GM12873 (cell line): ENCODE data around the gene PML.
A peak's percentile ranks its signal among the peaks of the same experiment; 100 is the strongest.

Experiments
- TF ChIP-seq, protein P1 (sequence below): IDR thresholded peaks from 2 replicates; pipeline ENCODE4 v1.5.1; 2012; ENCODE audit warnings: low read depth, mild to moderate bottlenecking, moderate library complexity, low read length, control low read depth; ENCODE audit not compliant: insufficient read depth; ENCODE audit errors: missing control alignments

The PML gene

DNA sequence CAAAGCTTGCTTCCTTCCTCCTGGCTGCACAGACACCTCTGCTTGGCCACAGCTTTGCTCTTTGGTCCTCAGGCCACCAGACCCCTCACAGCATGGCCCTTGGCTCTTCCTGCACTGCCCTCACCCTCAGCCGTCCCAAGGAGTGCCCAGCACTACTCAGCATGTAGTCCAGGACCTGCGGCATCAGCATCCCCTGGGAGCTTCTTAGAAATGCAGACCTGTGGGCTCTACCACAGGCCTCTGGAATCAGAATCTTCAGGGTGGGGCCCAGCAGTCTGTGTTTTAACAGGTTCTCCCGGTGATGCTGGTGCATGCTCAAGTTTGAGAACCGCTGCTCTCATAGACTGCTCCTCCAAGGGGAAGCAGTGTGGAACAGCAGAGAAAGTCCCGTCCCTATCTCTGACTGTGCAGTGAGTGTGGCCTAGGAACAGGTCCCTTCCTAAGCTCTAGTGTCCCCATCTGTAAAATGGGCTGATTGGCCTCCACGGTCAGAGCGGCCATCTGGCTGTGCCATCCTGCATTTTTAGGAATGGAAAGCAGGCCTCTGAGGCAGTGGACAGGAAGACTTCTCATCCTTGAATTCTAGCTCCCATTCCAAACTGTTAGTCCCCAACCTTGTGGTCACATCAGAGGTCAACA, 51.2 kb downstream of the PML start:
- TF ChIP-seq, protein P1, sequence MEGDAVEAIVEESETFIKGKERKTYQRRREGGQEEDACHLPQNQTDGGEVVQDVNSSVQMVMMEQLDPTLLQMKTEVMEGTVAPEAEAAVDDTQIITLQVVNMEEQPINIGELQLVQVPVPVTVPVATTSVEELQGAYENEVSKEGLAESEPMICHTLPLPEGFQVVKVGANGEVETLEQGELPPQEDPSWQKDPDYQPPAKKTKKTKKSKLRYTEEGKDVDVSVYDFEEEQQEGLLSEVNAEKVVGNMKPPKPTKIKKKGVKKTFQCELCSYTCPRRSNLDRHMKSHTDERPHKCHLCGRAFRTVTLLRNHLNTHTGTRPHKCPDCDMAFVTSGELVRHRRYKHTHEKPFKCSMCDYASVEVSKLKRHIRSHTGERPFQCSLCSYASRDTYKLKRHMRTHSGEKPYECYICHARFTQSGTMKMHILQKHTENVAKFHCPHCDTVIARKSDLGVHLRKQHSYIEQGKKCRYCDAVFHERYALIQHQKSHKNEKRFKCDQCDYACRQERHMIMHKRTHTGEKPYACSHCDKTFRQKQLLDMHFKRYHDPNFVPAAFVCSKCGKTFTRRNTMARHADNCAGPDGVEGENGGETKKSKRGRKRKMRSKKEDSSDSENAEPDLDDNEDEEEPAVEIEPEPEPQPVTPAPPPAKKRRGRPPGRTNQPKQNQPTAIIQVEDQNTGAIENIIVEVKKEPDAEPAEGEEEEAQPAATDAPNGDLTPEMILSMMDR: no peak

DNA sequence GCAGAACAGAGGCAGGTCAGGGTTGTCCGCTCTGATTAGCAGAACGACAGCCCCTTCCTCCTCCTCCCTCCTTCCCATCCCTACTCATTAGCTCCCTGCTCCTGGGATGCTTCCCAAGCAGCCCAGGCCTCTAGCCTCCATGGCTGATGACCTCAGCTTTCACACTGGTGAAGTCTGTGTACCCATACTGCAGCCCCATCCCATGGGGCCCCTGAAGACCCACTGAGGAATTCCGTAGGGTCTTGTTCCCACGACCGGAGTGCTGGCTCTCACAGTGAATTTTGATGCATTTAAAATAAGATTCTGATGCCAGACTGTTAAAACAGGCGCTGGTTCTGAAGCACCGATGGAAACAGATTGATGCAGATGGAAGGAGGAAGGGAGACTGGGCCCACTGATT, 51.8 kb downstream of the PML start:
- TF ChIP-seq, protein P1: no peak

DNA sequence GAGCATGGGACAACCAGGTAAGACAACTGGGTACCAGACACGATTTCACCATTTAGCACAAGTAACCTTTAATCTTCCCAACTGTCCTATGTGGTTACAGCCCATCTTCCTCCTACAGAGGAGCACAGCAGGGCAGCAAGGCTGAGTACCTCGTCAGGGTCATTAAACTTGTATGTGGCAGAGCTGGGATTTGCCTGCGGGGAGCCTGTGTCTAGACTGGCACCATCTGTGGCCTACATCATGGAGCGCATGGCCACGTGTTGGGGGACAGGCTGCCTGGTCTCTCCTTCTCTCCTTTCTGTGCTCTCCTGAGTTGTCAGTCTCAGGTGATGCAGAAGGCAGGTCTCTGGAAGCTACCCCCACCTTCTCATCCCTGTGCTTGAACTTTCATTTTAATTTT, 55.6 kb downstream of the PML start:
- TF ChIP-seq, protein P1: no peak

DNA sequence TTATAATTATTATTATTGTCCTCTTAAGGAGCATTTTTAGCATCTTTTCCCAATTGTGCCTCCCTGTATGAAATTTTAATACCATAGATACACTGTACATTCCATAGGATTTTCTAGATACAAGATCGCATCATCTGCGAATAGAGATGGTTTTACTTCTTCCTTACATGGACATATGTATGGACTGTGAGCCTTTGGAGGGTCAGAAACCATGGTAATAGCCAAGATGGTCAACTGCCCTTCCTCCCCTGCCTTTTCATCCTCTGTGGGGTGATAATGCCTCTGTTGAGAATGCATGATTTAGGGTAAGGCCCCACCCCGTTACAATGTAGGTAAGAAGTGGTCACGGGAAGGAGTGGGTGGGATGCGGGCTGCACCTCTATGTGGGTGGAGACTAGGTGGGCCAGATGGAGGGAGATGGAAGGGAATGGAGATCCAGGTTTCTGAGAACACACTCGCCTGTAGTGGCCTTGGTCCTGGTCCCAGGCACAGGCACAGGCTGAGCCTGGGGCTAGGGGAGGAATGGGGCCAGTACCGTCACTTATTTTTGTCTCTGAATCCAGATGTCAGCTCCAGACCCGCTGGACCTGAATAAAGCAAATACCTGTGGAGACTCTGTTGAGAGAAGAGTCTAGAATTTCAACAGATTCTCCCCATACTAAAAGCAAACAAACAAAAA, 56.2 kb downstream of the PML start:
- TF ChIP-seq, protein P1: no peak

DNA sequence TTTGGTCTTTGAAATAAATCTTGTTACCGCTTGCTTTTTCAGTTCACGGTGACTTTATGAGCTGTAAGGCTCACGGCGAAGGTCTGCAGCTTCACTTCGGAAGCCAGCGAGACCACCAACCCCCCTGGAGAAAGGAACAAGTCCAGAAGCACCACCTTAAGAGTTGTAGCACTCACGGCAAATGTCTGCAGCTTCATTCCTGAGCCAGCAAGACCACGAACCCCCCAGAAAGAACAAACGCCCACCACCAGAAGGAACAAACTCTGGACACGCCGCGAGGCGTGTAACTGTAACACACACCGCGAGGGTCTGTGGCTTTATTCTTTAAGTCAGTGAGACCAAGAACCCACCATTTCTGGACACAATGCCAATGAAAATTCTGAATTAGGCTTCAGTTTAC, 59.0 kb downstream of the PML start:
- TF ChIP-seq, protein P1: no peak

DNA sequence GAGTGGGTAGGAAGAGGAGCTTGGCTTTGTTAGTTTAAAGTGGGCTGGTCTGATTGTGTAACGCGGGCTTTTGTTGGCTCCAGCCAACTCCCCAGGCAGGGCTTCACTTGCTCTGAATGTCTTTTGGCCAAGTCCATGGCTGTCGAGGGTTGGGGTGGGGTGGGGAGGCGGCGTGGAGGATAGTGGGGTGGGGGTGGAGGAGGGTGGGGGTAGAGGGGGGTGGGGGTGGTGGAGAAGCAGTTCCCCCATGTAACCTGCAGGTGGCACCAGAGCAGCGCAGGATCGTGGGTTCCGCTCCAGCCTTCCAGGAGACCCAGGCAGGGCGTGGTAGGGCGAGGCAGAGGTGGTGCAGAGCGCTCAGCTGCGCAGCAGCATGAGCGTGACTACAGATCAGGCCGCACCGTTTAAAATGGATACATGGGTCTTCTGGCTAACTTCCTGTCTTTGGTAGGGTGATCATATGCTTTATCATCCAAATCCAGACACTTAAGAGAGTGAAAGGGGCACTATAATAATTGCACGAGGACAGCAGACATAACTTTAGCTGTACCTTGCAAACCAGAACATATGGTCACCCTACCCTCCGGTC, 59.5 kb downstream of the PML start:
- TF ChIP-seq, protein P1: peak; percentile 79

DNA sequence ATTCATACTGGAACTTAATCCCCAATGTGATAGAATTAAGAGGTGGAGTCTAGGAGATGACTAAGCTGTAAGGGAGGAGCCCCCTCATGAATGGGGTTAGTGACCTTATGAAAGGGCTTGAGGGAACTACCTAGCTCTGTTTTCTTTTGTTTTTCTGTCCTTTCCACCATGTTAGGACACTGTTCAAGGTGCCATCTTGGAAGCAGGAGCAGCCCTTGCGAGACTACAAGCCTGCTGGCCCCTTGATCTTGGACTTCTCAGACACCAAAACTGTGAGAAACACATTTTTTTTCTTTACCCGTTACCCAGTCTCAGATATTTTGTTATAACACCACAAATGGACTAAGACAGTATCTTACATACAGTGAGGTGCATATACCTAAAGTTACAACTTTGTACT, 61.3 kb downstream of the PML start:
- TF ChIP-seq, protein P1: no peak
